ENCODE results near the gene C2CD4A. TPM values are rescaled to one million over a fixed set of nuclear protein-coding genes. Genes with fewer than 3 reads are reported as not detected.

C2CD4A gene, protein sequence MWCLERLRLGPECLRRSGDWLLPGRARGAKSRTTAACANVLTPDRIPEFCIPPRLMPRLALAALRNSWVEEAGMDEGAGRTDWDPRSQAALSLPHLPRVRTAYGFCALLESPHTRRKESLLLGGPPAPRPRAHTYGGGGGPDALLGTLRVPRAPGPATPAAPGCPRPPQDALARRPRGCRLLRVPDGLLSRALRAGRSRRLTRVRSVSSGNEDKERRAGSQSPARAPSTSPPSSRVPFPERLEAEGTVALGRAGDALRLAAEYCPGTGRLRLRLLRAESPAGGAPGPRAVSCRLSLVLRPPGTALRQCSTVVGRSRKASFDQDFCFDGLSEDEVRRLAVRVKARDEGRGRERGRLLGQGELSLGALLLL
- total RNA-seq: under 1 TPM in 3 of 4 donors, not detected in 1; 0.22 to 0.39 (median 0.25) TPM

DNA sequence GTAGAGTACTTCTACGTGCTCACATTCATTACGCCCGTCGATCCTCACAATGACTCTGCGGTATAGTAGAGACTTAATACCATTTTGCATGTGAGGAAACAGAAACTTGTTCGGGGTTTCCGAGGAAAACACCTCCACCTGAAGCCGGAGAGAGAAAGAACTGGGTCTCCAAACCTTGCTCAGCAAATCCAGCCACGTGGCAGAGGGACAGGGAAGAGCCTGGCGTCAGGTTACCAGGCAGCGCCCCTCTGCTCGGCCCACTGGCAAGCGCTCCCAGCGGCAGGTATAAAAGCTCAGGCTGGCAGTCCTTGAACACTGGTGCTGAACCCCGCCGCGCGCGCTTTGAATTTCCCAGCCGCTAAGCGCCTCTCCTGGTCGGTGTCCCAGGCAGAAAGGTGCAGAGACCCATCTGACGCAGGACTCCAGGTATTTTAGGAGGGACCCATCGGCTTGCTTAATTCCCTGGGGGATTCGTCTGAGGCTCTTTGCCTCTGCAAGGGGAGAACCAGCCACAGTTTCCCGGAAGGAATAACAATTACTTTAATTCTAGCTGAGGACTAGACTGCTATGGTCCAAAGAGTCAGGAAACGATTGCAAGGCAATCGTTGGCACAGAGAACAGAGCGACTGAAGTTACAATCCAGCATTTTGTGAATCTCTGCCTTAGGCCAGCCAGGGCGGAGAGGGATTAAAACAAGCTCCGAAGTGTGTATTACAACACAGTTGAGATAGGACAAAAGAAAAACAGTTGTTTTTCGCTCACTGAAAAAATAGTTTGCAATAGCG lies at the start of gene C2CD4A:
C2CD4A (plus strand) TSS at position 315 of the 785 bp plus-strand sequence. CDS start 637 bp downstream, outside the sequence.
- peaks cover 4 to 13% of the 10 kb centered on the region in 2 donors for H3K4me1 ChIP-seq
- peak within 1 kb of the TSS in 2 of 3 donors; percentile 39 to 53 for H3K4me3 ChIP-seq (replicated peaks in 1 of 3)
- no peaks in the 10 kb centered on the region for H3K27me3 ChIP-seq
- DNase-seq: peak; percentile 92 to 95
- 5 to 8% methylated on average over 25 to 28 of the region's 33 CpGs for WGBS, 2 donors
- intact Hi-C loops (cut with DNase I): no loop called here
- H3K9me3 ChIP-seq: no peaks in the 10 kb centered on the region
- H3K36me3 ChIP-seq: no peaks in the 10 kb centered on the region
- no peak within 1 kb of the TSS for H3K27ac ChIP-seq
- TF ChIP-seq POLR2A (IDR thresholded peaks at IDR 0.05): peak in 1 of 2 donors; percentile 88
- TF ChIP-seq, protein P1, sequence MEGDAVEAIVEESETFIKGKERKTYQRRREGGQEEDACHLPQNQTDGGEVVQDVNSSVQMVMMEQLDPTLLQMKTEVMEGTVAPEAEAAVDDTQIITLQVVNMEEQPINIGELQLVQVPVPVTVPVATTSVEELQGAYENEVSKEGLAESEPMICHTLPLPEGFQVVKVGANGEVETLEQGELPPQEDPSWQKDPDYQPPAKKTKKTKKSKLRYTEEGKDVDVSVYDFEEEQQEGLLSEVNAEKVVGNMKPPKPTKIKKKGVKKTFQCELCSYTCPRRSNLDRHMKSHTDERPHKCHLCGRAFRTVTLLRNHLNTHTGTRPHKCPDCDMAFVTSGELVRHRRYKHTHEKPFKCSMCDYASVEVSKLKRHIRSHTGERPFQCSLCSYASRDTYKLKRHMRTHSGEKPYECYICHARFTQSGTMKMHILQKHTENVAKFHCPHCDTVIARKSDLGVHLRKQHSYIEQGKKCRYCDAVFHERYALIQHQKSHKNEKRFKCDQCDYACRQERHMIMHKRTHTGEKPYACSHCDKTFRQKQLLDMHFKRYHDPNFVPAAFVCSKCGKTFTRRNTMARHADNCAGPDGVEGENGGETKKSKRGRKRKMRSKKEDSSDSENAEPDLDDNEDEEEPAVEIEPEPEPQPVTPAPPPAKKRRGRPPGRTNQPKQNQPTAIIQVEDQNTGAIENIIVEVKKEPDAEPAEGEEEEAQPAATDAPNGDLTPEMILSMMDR (IDR thresholded peaks at IDR 0.05): peak in 4 of 6 experiments; percentile 26 to 43 (median 28)

DNA sequence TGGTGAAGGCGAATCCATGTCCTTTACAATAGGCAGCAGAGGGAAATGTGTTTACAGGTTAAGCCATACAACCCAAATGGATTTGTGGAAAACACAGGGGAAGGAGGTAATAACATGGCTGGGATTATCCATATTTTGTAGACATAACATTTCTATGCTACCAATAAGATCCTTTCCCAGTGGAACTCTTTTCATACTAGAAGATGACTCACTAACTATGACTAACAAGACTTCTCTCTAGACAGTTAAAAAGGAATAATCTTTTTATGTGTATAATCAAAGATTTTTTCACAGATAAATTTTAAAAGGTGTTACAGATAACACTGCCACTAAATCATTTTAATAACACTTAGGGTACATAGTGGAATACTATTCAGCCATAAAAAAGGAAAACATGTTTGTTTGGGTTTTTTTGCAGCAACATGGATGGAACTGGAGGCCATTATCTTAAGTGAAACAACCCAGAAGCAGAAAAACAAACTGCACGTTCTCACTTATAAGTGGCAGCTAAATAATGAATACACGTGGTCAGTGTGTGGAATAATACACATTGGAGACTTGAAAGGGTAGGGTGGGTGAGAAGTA lies 46.1 kb upstream of the C2CD4A start:
- DNase-seq: no peak
- Histone ChIP-seq H3K4me3 (replicated peaks in 1 of 3) (no peak overlapping the region), H3K9me3 (no peaks in the 10 kb centered on the region), H3K4me1 (no peaks in the 10 kb centered on the region), H3K27me3 (no peaks in the 10 kb centered on the region), H3K36me3 (peaks cover 4 to 8% of the 10 kb centered on the region in 2 donors), H3K27ac (no peak overlapping the region)
- TF ChIP-seq, protein P1 (IDR thresholded peaks at IDR 0.05): no peak
- no peak for TF ChIP-seq POLR2A (IDR thresholded peaks at IDR 0.05)
- intact Hi-C loops (cut with DNase I): no loop called here
- 95 to 98% methylated on average over 3 of the region's 3 CpGs for WGBS, 2 donors

DNA sequence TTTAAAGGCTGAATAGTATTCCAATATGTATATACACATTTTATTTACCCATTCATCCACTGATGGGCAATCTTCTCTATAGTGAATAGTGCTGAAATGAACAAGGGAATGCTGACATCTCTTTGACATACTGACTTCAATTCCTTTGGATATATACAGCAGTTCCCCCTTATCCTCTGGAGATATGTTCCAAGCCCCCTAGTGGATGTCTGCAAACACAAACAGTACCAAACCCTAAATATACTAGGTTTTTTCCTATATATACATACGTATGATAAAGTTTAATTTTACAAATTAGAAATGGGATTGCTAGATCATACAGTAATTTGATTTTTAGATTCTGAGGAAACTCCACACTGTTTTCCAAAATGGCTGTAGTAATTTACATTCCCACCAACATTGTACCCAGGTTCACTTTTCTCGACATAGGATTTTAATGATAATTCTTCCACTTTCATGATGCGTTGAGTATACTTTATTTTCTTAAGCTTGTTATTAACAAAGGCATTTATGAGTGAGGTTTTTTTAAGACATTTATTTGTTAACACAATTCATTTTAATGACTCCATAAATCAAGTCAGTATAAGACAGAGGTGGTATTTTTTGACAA lies 44.7 kb upstream of the C2CD4A start:
- no peak overlapping the region for H3K27ac ChIP-seq
- H3K9me3 ChIP-seq: no peaks in the 10 kb centered on the region
- intact Hi-C loops (cut with DNase I): no loop called here
- no peak for TF ChIP-seq POLR2A (IDR thresholded peaks at IDR 0.05)
- TF ChIP-seq, protein P1 (IDR thresholded peaks at IDR 0.05): no peak
- no peak overlapping the region for H3K4me3 ChIP-seq (replicated peaks in 1 of 3)
- no peaks in the 10 kb centered on the region for H3K4me1 ChIP-seq
- 96 to 97% methylated on average over 3 of the region's 3 CpGs for whole genome bisulfite sequencing, 2 donors
- no peak for DNase-seq
- no peaks in the 10 kb centered on the region for H3K27me3 ChIP-seq
- peaks cover 4 to 8% of the 10 kb centered on the region in 2 donors for H3K36me3 ChIP-seq

DNA sequence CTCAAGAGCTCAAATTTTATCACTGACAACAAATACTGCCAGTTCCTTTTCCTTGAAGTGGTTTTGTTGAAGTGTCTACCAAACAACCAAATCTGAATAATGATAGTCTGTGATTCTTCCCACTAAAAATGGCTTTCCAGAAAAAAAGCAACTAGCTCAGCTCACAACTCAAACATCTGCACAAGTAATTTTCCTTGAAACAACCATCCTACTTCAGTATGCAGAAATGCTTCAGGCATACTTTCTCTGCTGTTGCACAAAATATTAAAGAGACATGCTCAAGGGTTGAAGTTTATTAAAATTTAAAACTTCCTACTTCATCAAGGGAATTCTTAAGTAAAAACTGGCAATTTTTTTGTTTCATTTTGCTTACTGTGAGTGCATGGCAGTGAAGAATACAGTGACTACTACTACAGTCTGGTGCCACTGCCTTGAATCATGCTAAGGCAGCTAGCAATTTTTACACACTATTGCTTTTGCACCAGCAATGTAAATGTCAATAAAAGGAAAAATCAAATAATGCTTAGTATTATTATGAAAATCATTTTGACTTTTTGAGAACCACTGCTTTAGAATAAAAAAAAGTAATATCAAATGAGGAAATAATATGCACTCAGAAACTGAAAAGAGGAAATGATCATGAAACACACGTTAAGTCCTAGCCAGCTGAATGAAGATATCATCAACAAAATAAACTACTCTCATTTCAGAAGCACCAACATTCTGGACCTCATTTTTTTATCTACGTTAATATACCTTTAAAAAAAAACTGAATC lies 40.1 kb upstream of the C2CD4A start:
- no peak for DNase-seq
- no peaks in the 10 kb centered on the region for H3K27me3 ChIP-seq
- no peak overlapping the region for H3K4me3 ChIP-seq (replicated peaks in 1 of 3)
- 80 to 88% methylated on average over 2 of the region's 2 CpGs for WGBS, 2 donors
- H3K9me3 ChIP-seq: no peaks in the 10 kb centered on the region
- H3K27ac ChIP-seq: no peak overlapping the region
- H3K4me1 ChIP-seq: no peaks in the 10 kb centered on the region
- intact Hi-C loops (cut with DNase I): no loop called here
- TF ChIP-seq, protein P1 (IDR thresholded peaks at IDR 0.05): no peak
- TF ChIP-seq POLR2A (IDR thresholded peaks at IDR 0.05): no peak
- peaks cover 0 to 6% of the 10 kb centered on the region in 2 donors for H3K36me3 ChIP-seq
